GM12875 (cell line): Measurements from ENCODE around the gene CYP4F12.

Experiments used
- H3K4me3 ChIP-seq: one replicate; pipeline ENCODE4 v1.5.1; 2011; ENCODE audit warnings: low read depth, low read length, control low read depth
- CTCF ChIP-seq: IDR thresholded peaks from 2 replicates; pipeline ENCODE4 v1.5.1; 2011; ENCODE audit warnings: low read depth, mild to moderate bottlenecking, control low read depth, inconsistent platforms, low read length, moderate library complexity, borderline replicate concordance; ENCODE audit not compliant: insufficient read depth

The CYP4F12 gene

DNA sequence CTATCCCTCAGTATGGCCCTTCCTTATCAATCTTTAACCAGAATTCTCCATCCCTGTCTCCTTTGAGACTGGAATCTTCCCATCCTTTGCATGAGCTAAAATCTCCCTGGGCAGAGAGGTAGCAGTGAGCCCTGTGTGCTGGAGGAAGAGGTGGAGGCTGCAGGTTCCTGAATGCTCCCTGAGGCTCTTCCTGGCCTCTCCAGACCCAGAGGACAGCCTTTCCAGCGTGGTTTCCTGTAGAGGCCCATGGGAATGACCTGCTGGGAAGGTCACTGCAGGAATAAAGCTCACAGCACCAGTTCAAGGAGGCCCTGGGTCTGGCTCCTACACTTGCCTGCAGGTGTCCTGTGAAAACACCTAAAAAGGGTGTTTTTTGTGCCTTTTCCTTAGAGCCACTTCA lies 59.5 kb downstream of the CYP4F12 start:
- H3K4me3 ChIP-seq: no peak overlapping the region
- TF ChIP-seq CTCF: no peak

GRCh38 chr19:15733895-15734294 lies 61.0 kb downstream of the CYP4F12 start:
- TF ChIP-seq CTCF: no peak
- no peak overlapping the region for H3K4me3 ChIP-seq

DNA sequence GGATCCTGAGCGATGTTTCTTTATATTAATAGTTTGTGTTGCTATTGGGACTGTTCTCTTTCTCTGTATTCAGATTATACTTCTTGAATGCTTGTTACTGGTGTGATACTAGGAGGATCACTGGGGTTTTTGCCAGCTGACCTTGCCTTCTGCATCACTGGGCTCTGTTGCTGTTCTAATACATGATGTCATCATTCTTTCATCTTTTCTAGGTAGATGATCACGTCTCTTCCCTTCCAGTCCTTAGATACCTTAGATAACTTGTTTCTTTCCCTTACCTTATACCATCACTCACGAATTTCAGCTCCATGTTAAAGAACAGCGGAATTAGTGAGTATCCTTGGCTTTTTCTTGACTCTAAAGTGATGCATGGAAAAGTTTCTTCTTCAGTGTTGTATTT lies 64.8 kb downstream of the CYP4F12 start, which contains the start of gene OR10H3:
TSS of gene OR10H3 (plus strand) at position 264 of the 400 bp plus-strand sequence. CDS start 3,408 bp downstream, outside the sequence.
- no peak within 1 kb of the TSS for H3K4me3 ChIP-seq
- no peak for TF ChIP-seq CTCF

DNA sequence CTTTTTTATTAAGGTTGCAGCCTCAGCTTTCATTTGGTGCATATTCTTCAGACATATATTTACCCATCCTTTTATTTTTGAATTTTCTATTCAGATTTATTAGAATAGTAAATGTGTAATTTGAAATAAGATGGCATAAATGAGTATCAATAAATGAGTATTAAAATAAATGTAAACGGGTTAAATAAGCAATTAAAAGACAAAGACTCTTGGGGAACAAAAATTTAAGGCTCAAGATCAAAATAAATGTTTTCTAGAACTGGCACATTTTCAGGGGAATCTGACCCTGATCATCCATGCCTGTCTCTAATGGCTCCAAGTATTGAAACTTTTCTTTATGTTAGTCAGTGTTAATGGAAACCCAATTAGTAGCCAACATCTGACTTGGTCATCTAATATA lies 67.9 kb downstream of the CYP4F12 start:
- TF ChIP-seq CTCF: no peak
- no peak overlapping the region for H3K4me3 ChIP-seq
